Measurements from ENCODE around the gene KRT8. TPM values are rescaled to one million over a fixed set of nuclear protein-coding genes. Genes with fewer than 3 reads are reported as not detected.

Gene KRT8
- total RNA-seq, 1 donor from 2014 or later, result 194 TPM

DNA sequence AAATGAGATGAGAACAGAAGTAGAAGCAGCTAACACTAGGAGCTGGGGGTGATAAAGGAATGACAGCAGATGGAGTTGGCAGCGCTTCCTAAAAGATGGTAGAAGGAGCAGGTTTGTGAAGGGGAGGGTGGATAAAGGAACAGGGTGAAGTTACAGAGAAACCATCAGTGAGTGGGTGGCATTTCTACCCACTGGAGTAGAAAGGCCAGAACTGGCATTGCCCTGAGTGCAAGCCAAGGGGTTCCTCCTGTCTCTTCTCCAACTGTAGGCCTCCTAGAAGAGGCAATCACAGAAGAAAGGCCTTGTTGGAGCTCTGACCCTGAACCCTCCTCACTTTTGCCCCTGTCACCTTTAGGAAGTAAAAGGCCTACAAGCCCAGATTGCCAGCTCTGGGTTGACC lies 46.2 kb upstream of the KRT8 start:
- H3K9me3 Mint-ChIP-seq (ENCODE audit: unreplicated experiment), result no peaks in the 10 kb centered on the region
- H3K36me3 Mint-ChIP-seq (ENCODE audit: low read depth, unreplicated experiment), result peaks cover 28% of the 10 kb centered on the region
- TF ChIP-seq, protein P1, sequence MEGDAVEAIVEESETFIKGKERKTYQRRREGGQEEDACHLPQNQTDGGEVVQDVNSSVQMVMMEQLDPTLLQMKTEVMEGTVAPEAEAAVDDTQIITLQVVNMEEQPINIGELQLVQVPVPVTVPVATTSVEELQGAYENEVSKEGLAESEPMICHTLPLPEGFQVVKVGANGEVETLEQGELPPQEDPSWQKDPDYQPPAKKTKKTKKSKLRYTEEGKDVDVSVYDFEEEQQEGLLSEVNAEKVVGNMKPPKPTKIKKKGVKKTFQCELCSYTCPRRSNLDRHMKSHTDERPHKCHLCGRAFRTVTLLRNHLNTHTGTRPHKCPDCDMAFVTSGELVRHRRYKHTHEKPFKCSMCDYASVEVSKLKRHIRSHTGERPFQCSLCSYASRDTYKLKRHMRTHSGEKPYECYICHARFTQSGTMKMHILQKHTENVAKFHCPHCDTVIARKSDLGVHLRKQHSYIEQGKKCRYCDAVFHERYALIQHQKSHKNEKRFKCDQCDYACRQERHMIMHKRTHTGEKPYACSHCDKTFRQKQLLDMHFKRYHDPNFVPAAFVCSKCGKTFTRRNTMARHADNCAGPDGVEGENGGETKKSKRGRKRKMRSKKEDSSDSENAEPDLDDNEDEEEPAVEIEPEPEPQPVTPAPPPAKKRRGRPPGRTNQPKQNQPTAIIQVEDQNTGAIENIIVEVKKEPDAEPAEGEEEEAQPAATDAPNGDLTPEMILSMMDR (IDR thresholded peaks at IDR 0.05; ENCODE audit: unreplicated experiment), result no peak
- DNase-seq (ENCODE audit: low spot score), result no peak
- peaks cover 14% of the 10 kb centered on the region for H3K27me3 Mint-ChIP-seq (ENCODE audit: unreplicated experiment)
- H3K27ac Mint-ChIP-seq (ENCODE audit: unreplicated experiment), result peak overlapping the region; percentile 63
- peak overlapping the region; percentile 96 for H3K4me3 Mint-ChIP-seq (ENCODE audit: unreplicated experiment)
- H3K4me1 Mint-ChIP-seq (ENCODE audit: unreplicated experiment), result peaks cover 36% of the 10 kb centered on the region

DNA sequence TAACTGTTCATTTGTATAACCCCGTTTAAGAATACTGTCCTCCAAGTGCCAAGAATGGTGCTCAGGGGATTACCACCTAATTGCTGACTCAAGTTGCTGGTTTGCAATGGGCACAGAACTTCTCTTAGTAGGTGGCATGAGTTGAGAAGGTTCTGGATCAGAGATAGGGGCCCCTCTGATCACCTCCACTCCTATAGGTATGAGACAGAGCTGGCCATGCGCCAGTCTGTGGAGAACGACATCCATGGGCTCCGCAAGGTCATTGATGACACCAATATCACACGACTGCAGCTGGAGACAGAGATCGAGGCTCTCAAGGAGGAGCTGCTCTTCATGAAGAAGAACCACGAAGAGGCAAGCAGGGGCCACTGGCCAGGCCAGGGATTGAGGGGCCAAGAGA lies 45.7 kb upstream of the KRT8 start:
- H3K36me3 Mint-ChIP-seq (ENCODE audit: low read depth, unreplicated experiment), result peaks cover 28% of the 10 kb centered on the region
- TF ChIP-seq, protein P1 (IDR thresholded peaks at IDR 0.05; ENCODE audit: unreplicated experiment), result no peak
- H3K27me3 Mint-ChIP-seq (ENCODE audit: unreplicated experiment), result peaks cover 14% of the 10 kb centered on the region
- peaks cover 42% of the 10 kb centered on the region for H3K4me1 Mint-ChIP-seq (ENCODE audit: unreplicated experiment)
- H3K4me3 Mint-ChIP-seq (ENCODE audit: unreplicated experiment), result peak overlapping the region; percentile 96
- H3K9me3 Mint-ChIP-seq (ENCODE audit: unreplicated experiment), result no peaks in the 10 kb centered on the region
- no peak for DNase-seq (ENCODE audit: low spot score)
- peak overlapping the region; percentile 97 for H3K27ac Mint-ChIP-seq (ENCODE audit: unreplicated experiment)

DNA sequence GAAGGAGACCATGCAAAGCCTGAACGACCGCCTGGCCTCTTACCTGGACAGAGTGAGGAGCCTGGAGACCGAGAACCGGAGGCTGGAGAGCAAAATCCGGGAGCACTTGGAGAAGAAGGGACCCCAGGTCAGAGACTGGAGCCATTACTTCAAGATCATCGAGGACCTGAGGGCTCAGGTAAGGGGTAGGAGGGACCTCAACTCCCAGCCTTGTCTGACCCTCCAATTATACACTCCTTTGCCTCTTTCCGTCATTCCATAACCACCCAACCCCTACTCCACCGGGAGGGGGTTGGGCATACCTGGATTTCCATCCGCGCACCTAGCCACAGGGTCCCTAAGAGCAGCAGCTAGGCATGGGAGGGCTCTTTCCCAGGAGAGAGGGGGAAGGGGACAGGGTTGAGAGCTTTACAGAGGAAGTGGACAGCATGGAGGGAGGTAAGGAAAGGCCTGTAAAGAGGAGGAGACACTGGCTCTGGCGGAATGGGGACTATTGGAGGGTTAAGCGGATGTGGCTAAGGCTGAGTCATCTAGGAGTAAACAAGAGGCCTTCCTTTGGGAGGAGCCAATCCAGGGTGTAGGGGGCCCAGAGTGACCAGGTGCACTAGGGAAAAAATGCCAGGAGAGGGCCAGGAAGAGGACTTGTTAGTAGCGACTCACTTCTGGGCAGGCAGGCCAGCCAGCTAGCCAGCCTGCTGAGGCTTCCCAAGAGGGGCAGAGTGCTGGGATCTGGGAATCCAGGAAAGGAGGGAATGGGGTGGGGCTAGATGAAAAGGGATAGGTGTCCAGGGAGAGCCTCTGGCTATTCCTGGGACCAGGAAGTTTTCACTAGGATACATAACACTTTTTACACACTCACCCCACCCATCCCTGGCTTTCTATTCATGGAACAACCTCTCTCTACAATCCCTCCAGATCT lies 44.8 kb upstream of the KRT8 start:
- TF ChIP-seq, protein P1 (IDR thresholded peaks at IDR 0.05; ENCODE audit: unreplicated experiment), result no peak
- Mint-ChIP-seq H3K27me3 (ENCODE audit: unreplicated experiment) (peaks cover 14% of the 10 kb centered on the region), H3K4me3 (ENCODE audit: unreplicated experiment) (peak overlapping the region; percentile 96), H3K9me3 (ENCODE audit: unreplicated experiment) (no peaks in the 10 kb centered on the region), H3K27ac (ENCODE audit: unreplicated experiment) (peak overlapping the region; percentile 97), H3K4me1 (ENCODE audit: unreplicated experiment) (peaks cover 51% of the 10 kb centered on the region), H3K36me3 (ENCODE audit: low read depth, unreplicated experiment) (peaks cover 28% of the 10 kb centered on the region)
- peak; percentile 59 for DNase-seq (ENCODE audit: low spot score)

DNA sequence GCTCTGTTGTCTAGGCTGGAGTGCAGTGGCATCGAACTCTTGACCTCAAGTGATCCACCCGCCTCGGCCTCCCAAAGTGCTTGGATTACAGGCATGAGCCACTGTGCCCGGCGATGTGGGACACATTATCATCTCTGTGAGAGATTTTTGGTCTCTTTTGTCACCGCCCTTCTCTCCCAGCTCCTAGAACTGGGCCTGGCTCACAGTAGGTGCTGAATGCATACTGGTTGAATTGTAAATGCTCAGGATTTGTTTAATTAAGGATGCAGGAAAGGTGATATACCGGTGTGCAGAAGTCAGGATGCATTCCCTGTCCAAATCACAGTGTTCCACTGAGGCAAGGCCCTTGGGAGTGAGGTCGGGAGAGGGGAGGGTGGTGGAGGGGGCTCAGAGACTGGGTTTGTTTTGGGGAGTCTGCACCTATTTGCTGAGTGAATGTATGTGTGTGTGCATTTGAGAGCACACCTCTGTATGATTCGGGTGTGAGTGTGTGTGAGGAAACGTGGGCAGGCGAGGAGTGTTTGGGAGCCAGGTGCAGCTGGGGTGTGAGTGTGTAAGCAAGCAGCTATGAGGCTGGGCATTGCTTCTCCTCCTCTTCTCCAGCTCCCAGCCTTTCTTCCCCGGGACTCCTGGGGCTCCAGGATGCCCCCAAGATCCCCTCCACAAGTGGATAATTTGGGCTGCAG lies 43.0 kb upstream of the KRT8 start:
- H3K27me3 Mint-ChIP-seq (ENCODE audit: unreplicated experiment), result peaks cover 14% of the 10 kb centered on the region
- H3K4me3 Mint-ChIP-seq (ENCODE audit: unreplicated experiment), result peak overlapping the region; percentile 93
- peak overlapping the region; percentile 8 for H3K27ac Mint-ChIP-seq (ENCODE audit: unreplicated experiment)
- DNase-seq (ENCODE audit: low spot score), result no peak
- H3K9me3 Mint-ChIP-seq (ENCODE audit: unreplicated experiment), result no peaks in the 10 kb centered on the region
- peaks cover 25% of the 10 kb centered on the region for H3K36me3 Mint-ChIP-seq (ENCODE audit: low read depth, unreplicated experiment)
- TF ChIP-seq, protein P1 (IDR thresholded peaks at IDR 0.05; ENCODE audit: unreplicated experiment), result no peak
- peaks cover 56% of the 10 kb centered on the region for H3K4me1 Mint-ChIP-seq (ENCODE audit: unreplicated experiment)
